Gastroesophageal sphincter (tissue), 3 donors: ENCODE measurements around the gene MBNL1.

Source experiments
- CTCF ChIP-seq, 4 experiments: fragments of 200-600 bp in 2 of 4; fragments of 450-650 bp in 2 of 4; sonication (generic) in 1 of 4; IDR thresholded peaks; one replicate each; pipeline ENCODE4 v1.5.1; 2017 to 2019; ENCODE audit warnings: antibody characterized with exemption in 4 of 4, mild to moderate bottlenecking in 2 of 4, moderate library complexity in 2 of 4
- EP300 ChIP-seq: sonication (generic); formaldehyde crosslinking; IDR thresholded peaks from one replicate; pipeline ENCODE4 v1.6.1; 2017; ENCODE audit warnings: antibody characterized with exemption, mild to moderate bottlenecking
- POLR2A ChIP-seq, 2 donors: fragments of 450-650 bp; IDR thresholded peaks; one replicate each; pipeline ENCODE4 v1.6.1; 2017; ENCODE audit warnings: antibody characterized with exemption in 2 of 2, mild to moderate bottlenecking in 2 of 2, moderate library complexity in 1 of 2
- POLR2AphosphoS5 ChIP-seq: sonication (generic); formaldehyde crosslinking; IDR thresholded peaks from one replicate; pipeline ENCODE4 v1.6.1; 2017; ENCODE audit warnings: antibody characterized with exemption

- TF ChIP-seq CTCF (IDR thresholded peaks at IDR 0.05) (no peak), POLR2A (IDR thresholded peaks at IDR 0.05) (no peak), EP300 (no peak), POLR2AphosphoS5 (no peak)
Observed at GRCh38 chr3:152288681-152289080, 20.0 kb downstream of the MBNL1 start.
